A673 (cell line): ENCODE results near the gene C1orf159. TPM values are rescaled to one million over a fixed set of nuclear protein-coding genes. Genes with fewer than 3 reads are reported as not detected.

Experiments used
- BruUV-seq: library from RNA; stranded (reverse); fragments of 400-500 nt; replicated peaks from 2 replicates; lab custom pipeline; 2021; lab: Mats Ljungman, UMichigan
- CTCF ChIA-PET: fragments of 300-600 bp; sonication (Branson Sonifier 250); formaldehyde crosslinking; loops from one replicate; lab custom pipeline; 2022; ENCODE audit warnings: antibody characterized with exemption; lab: Charles Lee
- POLR2A ChIA-PET: fragments of 300-600 bp; sonication (Branson Sonifier 250); formaldehyde crosslinking; loops from one replicate; lab custom pipeline; 2022; ENCODE audit warnings: antibody characterized with exemption; ENCODE audit not compliant: low non-redundant PET; lab: Charles Lee
- DNase-seq: peaks from one replicate; pipeline ENCODE4 v3.0.0-alpha.2; 2015; ENCODE audit warnings: low spot score
- H3K27ac ChIP-seq: fragments of 200-600 bp; sonication (generic); 2 replicates; pipeline ENCODE4 v1.5.1; 2016; ENCODE audit warnings: mixed run types, low read depth, mild to moderate bottlenecking, mixed read lengths, antibody characterized with exemption, low read length; ENCODE audit not compliant: poor library complexity, severe bottlenecking
- H3K27me3 ChIP-seq: fragments of 200-600 bp; sonication (generic); replicated peaks from 2 replicates; pipeline ENCODE4 v1.6.1; 2017; ENCODE audit warnings: mixed run types, low read depth, mild to moderate bottlenecking, mixed read lengths, antibody characterized with exemption, low read length; ENCODE audit not compliant: insufficient read depth, poor library complexity
- H3K36me3 ChIP-seq: fragments of 200-600 bp; sonication (generic); 2 replicates; pipeline ENCODE4 v1.6.1; 2016; ENCODE audit warnings: mixed run types, mild to moderate bottlenecking, mixed read lengths, antibody characterized with exemption, low read length; ENCODE audit not compliant: insufficient read depth, poor library complexity, severe bottlenecking
- H3K4me1 ChIP-seq: fragments of 200-600 bp; sonication (generic); 2 replicates; pipeline ENCODE4 v1.6.1; 2017; ENCODE audit warnings: mixed run types, mild to moderate bottlenecking, mixed read lengths, antibody characterized with exemption, low read length; ENCODE audit not compliant: insufficient read depth, poor library complexity, severe bottlenecking
- H3K4me3 ChIP-seq: fragments of 200-600 bp; sonication (generic); 2 replicates; pipeline ENCODE4 v1.5.1; 2016; ENCODE audit warnings: low read depth, mixed run types, mild to moderate bottlenecking, mixed read lengths, low read length; ENCODE audit not compliant: poor library complexity, severe bottlenecking
- H3K9me3 ChIP-seq: fragments of 200-600 bp; sonication (generic); 2 replicates; pipeline ENCODE4 v1.6.1; 2016; ENCODE audit warnings: mixed run types, low read depth, mild to moderate bottlenecking, mixed read lengths, antibody characterized with exemption, low read length; ENCODE audit not compliant: poor library complexity, severe bottlenecking
- CTCF ChIP-seq: fragments of 300-800, 200-600 bp; sonication (generic); conservative IDR thresholded peaks from 2 replicates; pipeline ENCODE4 v1.5.1; 2017; ENCODE audit warnings: low read depth, mild to moderate bottlenecking, antibody characterized with exemption, low read length, moderate library complexity, mixed read lengths
- EZH2 ChIP-seq: fragments of 200-600 bp; sonication (generic); IDR thresholded peaks from 2 replicates; pipeline ENCODE4 v1.6.1; 2017; ENCODE audit warnings: borderline replicate concordance, low read depth, mild to moderate bottlenecking, mixed read lengths, antibody characterized with exemption, low read length; ENCODE audit not compliant: poor library complexity, severe bottlenecking
- intact Hi-C: fragments of 100-400 bp; cut with micrococcal nuclease; formaldehyde crosslinking; loops from one replicate; pipeline ENCODE4 v1.10.0; 2022; ENCODE audit not compliant: unreplicated experiment
- total RNA-seq: library from RNA; stranded (reverse); gene quantifications from 2 replicates; pipeline ENCODE4 v1.2.3, GENCODE V29; 2021

C1orf159 gene
- total RNA-seq, 1 experiment from 2014 or later = 26.8 TPM

- no peaks in the 10 kb centered on the region for H3K27me3 ChIP-seq
- no peaks in the 10 kb centered on the region for H3K36me3 ChIP-seq
- H3K9me3 ChIP-seq = no peaks in the 10 kb centered on the region
- no TSS peak for BruUV-seq
- ChIA-PET CTCF (interaction anchor here (0.6 to 1.9 kb wide), 5 partner anchors 59 to 246 kb away, joined by 3 to 17 read pairs (median 5); partner anchors contain the start of gene SDF4), POLR2A (no interaction called here)
- peaks cover 15% of the 10 kb centered on the region for H3K4me1 ChIP-seq
- TF ChIP-seq CTCF (no peak), EZH2 (no peak)
- peak; percentile 44 for DNase-seq
- no peak overlapping the region for H3K4me3 ChIP-seq
- no peak overlapping the region for H3K27ac ChIP-seq
- intact Hi-C loops = loop anchor here (2.0 to 5.0 kb wide), 3 partner anchors 109 to 184 kb away; partner anchors contain the start of genes ACAP3, B3GALT6, PUSL1 and SDF4
Observed at GRCh38 chr1:1122981-1123480, 7.1 kb upstream of the C1orf159 start.

GRCh38 chr1:1122078-1122811 lies 6.4 kb upstream of the C1orf159 start:
- no peaks in the 10 kb centered on the region for H3K9me3 ChIP-seq
- H3K36me3 ChIP-seq = no peaks in the 10 kb centered on the region
- H3K27ac ChIP-seq = no peak overlapping the region
- intact Hi-C loops = loop anchor here (2.0 to 5.0 kb wide), 3 partner anchors 110 to 185 kb away; partner anchors contain the start of genes ACAP3, B3GALT6, PUSL1 and SDF4
- no peaks in the 10 kb centered on the region for H3K27me3 ChIP-seq
- H3K4me3 ChIP-seq = peak overlapping the region; percentile 19
- CTCF ChIA-PET = interaction anchor here (0.6 to 1.9 kb wide), 6 partner anchors 59 to 250 kb away, joined by 3 to 17 read pairs (median 4); partner anchors contain the start of gene SDF4
- peaks cover 15% of the 10 kb centered on the region for H3K4me1 ChIP-seq
- no TSS peak for BruUV-seq
- peak; percentile 83 for DNase-seq
- POLR2A ChIA-PET = no interaction called here
- TF ChIP-seq CTCF (peak; percentile 94), EZH2 (no peak)

- peaks cover 15% of the 10 kb centered on the region for H3K4me1 ChIP-seq
- no peaks in the 10 kb centered on the region for H3K36me3 ChIP-seq
- intact Hi-C loops = loop anchor here (2.0 to 5.0 kb wide), 3 partner anchors 111 to 186 kb away; partner anchors contain the start of genes ACAP3, B3GALT6, PUSL1 and SDF4
- H3K9me3 ChIP-seq = no peaks in the 10 kb centered on the region
- no peaks in the 10 kb centered on the region for H3K27me3 ChIP-seq
- ChIA-PET POLR2A (interaction anchor here (0.9 kb wide), 1 partner anchor 184 kb away, joined by 5 read pairs; no protein-coding TSS in a partner anchor), CTCF (interaction anchor here (1.0 to 1.9 kb wide), 4 partner anchors 110 to 250 kb away, joined by 3 to 17 read pairs (median 6); partner anchors contain the start of gene SDF4)
- DNase-seq = no peak
- H3K4me3 ChIP-seq = peak overlapping the region; percentile 19
- TF ChIP-seq CTCF = no peak
- TF ChIP-seq EZH2 = no peak
- no peak overlapping the region for H3K27ac ChIP-seq
- no TSS peak for BruUV-seq
Observed at GRCh38 chr1:1121611-1122077, 5.8 kb upstream of the C1orf159 start.
